ENCODE measurements around the gene CEP57L1. TPM values are rescaled to one million over a fixed set of nuclear protein-coding genes. Genes with fewer than 3 reads are reported as not detected.
A peak's percentile ranks its signal among the peaks of the same experiment; 100 is the strongest.

Gene CEP57L1
- total RNA-seq, 1 donor from 2014 or later: 22.7 TPM

DNA sequence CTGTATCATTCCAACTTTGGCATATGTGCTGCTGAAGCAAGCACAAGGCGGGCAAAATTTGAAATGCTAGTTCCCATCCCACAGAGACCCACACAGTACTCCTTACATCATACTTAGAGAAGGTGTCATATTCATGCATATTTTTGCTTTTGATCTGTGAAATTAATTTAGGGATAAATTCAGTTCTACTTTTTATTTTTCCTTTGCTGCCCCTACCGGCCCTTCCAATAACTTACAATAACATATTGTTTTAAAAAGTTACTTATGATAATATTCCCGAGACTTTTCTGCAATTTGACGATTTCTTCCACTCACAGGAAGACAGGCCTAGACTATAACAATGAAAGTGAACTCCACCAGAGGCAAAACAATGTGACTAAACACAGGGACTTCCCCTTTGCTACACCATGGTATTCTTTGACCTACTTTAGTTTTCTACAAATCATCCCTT lies 35.7 kb upstream of the CEP57L1 start:
- H3K27me3 Mint-ChIP-seq (ENCODE audit: unreplicated experiment): peaks cover 2% of the 10 kb centered on the region
- no peak overlapping the region for H3K27ac Mint-ChIP-seq (ENCODE audit: unreplicated experiment)
- H3K4me3 Mint-ChIP-seq (ENCODE audit: unreplicated experiment): no peak overlapping the region
- peaks cover 23% of the 10 kb centered on the region for H3K4me1 Mint-ChIP-seq (ENCODE audit: low read depth, unreplicated experiment)
- no peak for TF ChIP-seq CTCF (IDR thresholded peaks at IDR 0.05; ENCODE audit: partially characterized antibody, unreplicated experiment)
- H3K36me3 Mint-ChIP-seq (ENCODE audit: unreplicated experiment): no peaks in the 10 kb centered on the region
- DNase-seq: no peak
- H3K9me3 Mint-ChIP-seq (ENCODE audit: unreplicated experiment): peaks cover 1% of the 10 kb centered on the region

GRCh38 chr6:109060571-109060970 lies 34.7 kb upstream of the CEP57L1 start:
- Mint-ChIP-seq H3K4me1 (ENCODE audit: low read depth, unreplicated experiment) (peaks cover 18% of the 10 kb centered on the region), H3K9me3 (ENCODE audit: unreplicated experiment) (peaks cover 1% of the 10 kb centered on the region), H3K36me3 (ENCODE audit: unreplicated experiment) (no peaks in the 10 kb centered on the region), H3K27me3 (ENCODE audit: unreplicated experiment) (peaks cover 2% of the 10 kb centered on the region), H3K4me3 (ENCODE audit: unreplicated experiment) (peak overlapping the region; percentile 37), H3K27ac (ENCODE audit: unreplicated experiment) (no peak overlapping the region)
- no peak for TF ChIP-seq CTCF (IDR thresholded peaks at IDR 0.05; ENCODE audit: partially characterized antibody, unreplicated experiment)
- DNase-seq: no peak

- no peak for DNase-seq
- Mint-ChIP-seq H3K4me3 (ENCODE audit: unreplicated experiment) (no peak overlapping the region), H3K27me3 (ENCODE audit: unreplicated experiment) (no peaks in the 10 kb centered on the region), H3K4me1 (ENCODE audit: low read depth, unreplicated experiment) (peaks cover 15% of the 10 kb centered on the region), H3K36me3 (ENCODE audit: unreplicated experiment) (no peaks in the 10 kb centered on the region), H3K27ac (ENCODE audit: unreplicated experiment) (no peak overlapping the region), H3K9me3 (ENCODE audit: unreplicated experiment) (peaks cover 1% of the 10 kb centered on the region)
- no peak for TF ChIP-seq CTCF (IDR thresholded peaks at IDR 0.05; ENCODE audit: partially characterized antibody, unreplicated experiment)
Measured at GRCh38 chr6:109062216-109062615, 33.1 kb upstream of the CEP57L1 start.

DNA sequence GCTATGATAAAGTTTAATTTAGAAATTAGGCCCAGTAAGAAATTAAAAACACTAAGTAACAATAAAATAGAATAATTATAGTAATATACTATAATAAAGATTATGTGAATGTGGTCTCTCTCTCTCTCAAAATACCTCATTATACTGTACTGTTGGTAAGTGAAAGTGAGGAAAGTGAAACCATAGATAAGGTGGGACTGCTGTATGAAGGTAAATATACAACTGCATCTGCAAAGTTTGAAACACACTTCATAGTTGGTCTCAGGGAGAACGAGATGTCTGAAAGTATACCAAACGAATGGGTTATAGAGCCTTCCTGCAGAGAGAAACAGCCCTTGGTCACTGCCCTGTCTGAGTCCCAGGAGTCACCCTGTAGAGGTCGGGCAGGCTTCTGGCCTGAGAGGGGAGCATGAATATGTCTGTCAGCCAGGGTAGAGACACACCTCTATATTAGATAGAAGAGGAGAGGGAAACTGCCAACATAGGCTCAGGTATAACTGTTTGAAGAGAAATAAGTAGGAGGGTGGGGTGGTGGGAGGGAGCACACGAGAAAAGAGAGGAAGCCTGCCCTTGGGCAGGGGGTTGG lies 32.4 kb upstream of the CEP57L1 start:
- TF ChIP-seq CTCF (IDR thresholded peaks at IDR 0.05; ENCODE audit: partially characterized antibody, unreplicated experiment): no peak
- Mint-ChIP-seq H3K4me3 (ENCODE audit: unreplicated experiment) (no peak overlapping the region), H3K27ac (ENCODE audit: unreplicated experiment) (no peak overlapping the region), H3K36me3 (ENCODE audit: unreplicated experiment) (no peaks in the 10 kb centered on the region), H3K27me3 (ENCODE audit: unreplicated experiment) (no peaks in the 10 kb centered on the region), H3K4me1 (ENCODE audit: low read depth, unreplicated experiment) (peaks cover 15% of the 10 kb centered on the region), H3K9me3 (ENCODE audit: unreplicated experiment) (peaks cover 1% of the 10 kb centered on the region)
- no peak for DNase-seq

DNA sequence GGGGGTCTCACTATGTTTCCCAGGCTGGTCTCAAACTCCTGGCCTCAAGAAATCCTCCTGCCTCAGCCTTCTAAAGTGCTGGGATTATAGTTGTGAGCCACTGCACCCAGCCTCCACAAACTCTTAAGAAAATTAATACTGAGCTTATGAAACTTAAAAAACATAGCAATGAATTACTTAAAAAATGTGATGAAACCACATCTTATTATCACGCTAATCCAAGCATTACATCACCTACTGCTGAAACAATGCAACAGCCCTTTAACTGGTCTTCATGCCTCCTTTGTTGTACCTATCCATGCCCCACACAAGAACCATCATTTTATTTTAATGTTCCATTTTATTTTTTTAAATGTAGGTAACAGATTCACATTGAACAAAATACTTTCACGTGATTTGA lies 25.6 kb upstream of the CEP57L1 start:
- Mint-ChIP-seq H3K9me3 (ENCODE audit: unreplicated experiment) (no peaks in the 10 kb centered on the region), H3K27me3 (ENCODE audit: unreplicated experiment) (no peaks in the 10 kb centered on the region), H3K36me3 (ENCODE audit: unreplicated experiment) (no peaks in the 10 kb centered on the region), H3K4me1 (ENCODE audit: low read depth, unreplicated experiment) (no peaks in the 10 kb centered on the region), H3K4me3 (ENCODE audit: unreplicated experiment) (no peak overlapping the region), H3K27ac (ENCODE audit: unreplicated experiment) (no peak overlapping the region)
- DNase-seq: no peak
- no peak for TF ChIP-seq CTCF (IDR thresholded peaks at IDR 0.05; ENCODE audit: partially characterized antibody, unreplicated experiment)
